SKM-1 treated with dmso at 0.1 percent for 144 hours (cell line): ENCODE measurements around the gene MTAP.
A peak's percentile ranks its signal among the peaks of the same experiment; 100 is the strongest.

Experiments used
- DNase-seq: peaks from one replicate; lab custom pipeline; 2025; ENCODE audit not compliant: unreplicated experiment; lab: John Stamatoyannopoulos, UW

MTAP gene

DNA sequence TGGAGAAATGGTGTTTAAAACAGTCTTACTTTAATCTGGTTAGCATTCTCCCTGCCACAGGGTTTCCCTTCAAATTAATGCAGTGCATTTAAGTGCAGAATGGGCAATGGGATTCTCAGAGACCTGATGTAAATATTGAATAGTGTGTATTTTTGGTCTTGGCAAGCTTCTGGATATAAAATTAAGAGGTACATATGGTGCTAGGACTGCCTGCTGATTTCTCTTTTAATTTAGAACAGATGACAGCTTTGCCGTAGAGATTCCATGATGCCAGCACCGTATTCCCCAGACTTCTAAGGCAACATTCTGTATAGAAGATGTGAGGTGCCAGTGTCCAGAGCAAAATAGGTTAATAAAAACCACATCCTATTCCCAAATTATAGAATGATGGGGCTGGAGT lies 1.9 kb downstream of the MTAP start:
- no peak for DNase-seq

GRCh38 chr9:21804791-21805190 lies 2.4 kb downstream of the MTAP start:
- no peak for DNase-seq

GRCh38 chr9:21806644-21807043 lies 4.2 kb downstream of the MTAP start:
- no peak for DNase-seq

- no peak for DNase-seq
Measured at GRCh38 chr9:21810388-21810787, 8.0 kb downstream of the MTAP start.

- no peak for DNase-seq
Measured at GRCh38 chr9:21810881-21811280, 8.4 kb downstream of the MTAP start.

- DNase-seq: no peak
Measured at GRCh38 chr9:21811914-21812313, 9.5 kb downstream of the MTAP start.

GRCh38 chr9:21812415-21812814 lies 10.0 kb downstream of the MTAP start:
- no peak for DNase-seq

DNA sequence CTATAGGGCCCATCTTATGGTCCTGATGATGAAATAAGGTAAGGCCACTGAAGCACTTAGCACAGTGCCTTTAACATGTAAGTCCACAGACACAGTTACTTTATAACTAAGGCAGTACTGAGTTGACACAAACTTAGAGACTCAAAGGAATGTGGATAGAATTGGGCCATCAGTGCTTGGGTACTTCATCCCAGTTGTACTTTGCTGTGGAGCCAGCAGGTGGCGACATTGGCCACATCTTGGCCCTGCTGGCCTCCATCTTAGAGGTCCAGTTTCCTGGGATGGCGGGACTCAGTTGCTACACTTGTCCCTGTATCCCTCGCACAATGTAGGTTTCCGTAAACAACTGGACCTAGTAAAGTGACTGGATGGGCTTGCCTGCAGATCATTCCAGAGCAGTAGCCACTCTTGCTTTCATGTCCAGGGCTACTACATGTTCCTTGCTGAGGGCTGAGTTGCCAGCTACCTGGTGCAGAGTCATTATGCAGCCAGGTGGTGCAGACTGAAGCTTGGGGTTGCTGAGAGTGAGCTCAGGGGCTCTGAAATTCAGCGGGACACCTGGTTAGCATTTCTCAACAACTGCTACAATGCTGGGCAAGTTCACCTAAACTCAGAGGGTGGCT lies 10.6 kb downstream of the MTAP start:
- DNase-seq: peak; percentile 46

- DNase-seq: peak; percentile 78
Measured at GRCh38 chr9:21813575-21814473, 11.4 kb downstream of the MTAP start.

- no peak for DNase-seq
Measured at GRCh38 chr9:21815643-21816042, 13.2 kb downstream of the MTAP start.

- DNase-seq: peak; percentile 95
Measured at GRCh38 chr9:21817176-21817575, 14.7 kb downstream of the MTAP start.

DNA sequence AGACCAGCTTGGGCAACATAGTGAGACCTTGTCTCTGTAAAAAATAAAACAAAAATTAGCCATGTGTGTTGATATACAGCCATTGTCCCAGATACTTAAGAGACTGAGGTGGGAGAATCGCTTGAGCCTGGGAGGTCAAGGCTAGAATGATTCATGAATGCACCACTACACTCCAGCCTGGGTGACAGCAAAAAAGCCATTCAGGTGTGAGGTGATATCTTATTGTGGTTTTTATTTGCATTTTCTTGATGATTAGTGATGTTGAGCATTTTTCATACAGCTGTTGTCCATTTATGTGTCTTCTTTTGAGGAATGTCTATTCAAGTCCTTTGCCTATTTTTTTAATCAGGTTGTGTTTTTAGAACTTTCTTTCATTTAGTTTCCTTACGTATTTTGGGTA lies 23.2 kb downstream of the MTAP start:
- no peak for DNase-seq

- DNase-seq: no peak
Measured at GRCh38 chr9:21828853-21829410, 26.5 kb downstream of the MTAP start.

DNA sequence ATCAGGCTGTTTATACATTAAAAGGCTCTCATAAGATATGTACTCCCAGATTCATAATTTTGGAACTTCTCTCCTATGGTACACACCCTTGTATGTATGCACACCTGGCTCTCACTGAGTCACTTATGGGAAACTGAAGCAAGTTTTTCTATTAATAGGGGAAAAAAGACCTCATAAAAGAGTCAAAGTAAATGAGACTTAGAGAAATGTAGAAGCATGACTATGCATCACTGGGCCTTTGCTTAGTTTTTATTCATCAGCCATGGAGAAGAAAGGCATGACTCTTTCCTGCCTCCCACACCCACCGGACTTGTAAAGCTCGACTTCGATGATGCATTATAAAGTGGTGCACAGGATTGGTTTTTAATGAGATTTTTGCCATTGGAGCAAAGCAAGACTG lies 28.2 kb downstream of the MTAP start:
- DNase-seq: no peak

GRCh38 chr9:21831841-21832509 lies 29.5 kb downstream of the MTAP start:
- DNase-seq: peak; percentile 39

GRCh38 chr9:21833090-21833801 lies 30.8 kb downstream of the MTAP start:
- DNase-seq: peak; percentile 75

DNA sequence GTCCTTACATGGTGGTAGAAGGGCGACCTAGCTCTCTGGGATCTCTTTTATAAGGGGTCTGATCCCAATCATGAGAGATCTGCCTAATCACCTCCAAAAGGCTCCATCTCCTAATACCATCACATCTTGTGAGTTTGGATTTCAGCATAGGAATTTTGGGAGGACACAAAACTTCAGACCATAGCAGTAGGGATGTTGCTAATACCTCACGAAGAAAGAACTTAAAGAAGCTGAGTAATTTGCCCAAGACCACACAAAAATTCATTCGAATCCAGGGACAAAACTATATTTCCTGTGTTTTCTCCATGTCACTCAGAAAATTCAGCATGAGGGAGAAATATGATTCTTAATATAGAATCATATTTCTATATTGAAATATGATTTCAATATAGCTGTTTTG lies 32.7 kb downstream of the MTAP start:
- DNase-seq: no peak

DNA sequence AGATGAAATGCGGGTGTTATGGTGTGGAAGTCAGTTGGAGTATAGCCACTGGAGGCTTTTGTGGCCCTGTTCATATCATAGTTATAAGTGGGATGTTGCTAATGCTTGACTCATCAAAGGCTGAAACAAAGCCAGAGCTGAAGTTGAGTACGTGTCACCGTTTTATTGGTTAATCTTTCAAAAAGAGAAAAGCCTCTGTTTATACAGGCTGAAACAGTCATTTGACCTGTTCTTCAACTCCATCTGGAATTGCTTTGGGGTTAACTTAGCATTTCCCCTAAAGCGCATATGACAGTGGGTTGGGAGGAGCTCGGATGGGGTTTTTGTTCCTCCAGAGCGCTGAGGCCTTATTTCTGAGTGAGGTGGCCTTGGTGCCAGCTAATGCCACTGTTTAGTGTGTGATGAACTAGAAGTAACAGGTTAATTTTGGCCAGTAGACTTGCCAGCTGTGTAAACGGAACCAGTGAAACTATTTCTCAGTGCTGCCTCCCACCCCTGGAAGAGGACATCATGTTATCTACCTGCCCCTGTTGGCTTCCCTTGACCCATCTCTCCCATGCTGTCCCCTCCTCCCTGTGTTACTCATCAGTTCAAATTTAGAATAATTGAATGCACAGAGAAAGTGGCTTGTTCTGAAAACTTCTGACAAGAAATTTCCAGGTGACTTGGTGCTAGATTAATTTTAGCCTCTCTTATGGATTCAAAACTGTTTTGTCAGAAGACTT lies 34.2 kb downstream of the MTAP start:
- DNase-seq: no peak

GRCh38 chr9:21837501-21837900 lies 35.1 kb downstream of the MTAP start:
- no peak for DNase-seq

DNA sequence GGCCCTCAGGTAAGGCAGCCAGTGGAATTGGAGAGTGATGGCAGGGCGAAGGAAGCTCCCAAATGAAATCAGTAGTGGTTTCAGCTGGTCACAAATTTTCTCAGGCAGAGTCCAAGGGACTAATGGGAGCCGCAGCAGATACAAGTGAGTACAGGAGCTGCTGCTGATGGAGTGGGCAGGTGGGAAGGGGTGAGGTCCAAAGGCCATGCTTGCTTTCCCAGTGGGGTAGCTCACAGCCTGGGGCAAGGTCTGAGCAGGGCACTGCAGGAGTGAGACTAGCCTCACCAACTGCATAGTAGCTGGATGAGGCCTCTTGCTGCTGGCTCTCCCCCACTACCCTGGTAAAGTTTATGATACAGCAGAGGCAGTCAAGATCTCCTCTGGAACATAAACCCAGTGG lies 38.2 kb downstream of the MTAP start:
- DNase-seq: no peak
